Measurements from ENCODE around the gene CAMK2B. TPM values are rescaled to one million over a fixed set of nuclear protein-coding genes. Genes with fewer than 3 reads are reported as not detected.

The CAMK2B gene
- 0.26 and 0.54 TPM in 2 replicates for total RNA-seq

GRCh38 chr7:44325201-44325671, at the start of gene CAMK2B:
Gene CAMK2B (minus strand): TSS chr7:44325594. CDS start chr7:44325421, 173 bp downstream.

GRCh38 chr7:44200699-44201461, 124.5 kb downstream of the CAMK2B start, which contains the start of gene YKT6:
Gene YKT6 (plus strand): TSS chr7:44200978. CDS start chr7:44201136, 158 bp downstream.

GRCh38 chr7:44189286-44189992, 136.0 kb downstream of the CAMK2B start, which contains the start of gene GCK:
Gene GCK (minus strand): TSS chr7:44189439. CDS start chr7:44188953, 486 bp downstream.

Other genes starting within 250 kb of the CAMK2B start
- gene POLM, start 243.1 kb downstream of the CAMK2B start, total RNA-seq: 14.9 and 24.2 TPM in 2 replicates
- gene AEBP1, start 221.2 kb downstream of the CAMK2B start, total RNA-seq: 139 and 216 TPM in 2 replicates
- 65.5 and 73.4 TPM in 2 replicates for gene POLD2, start 202.0 kb downstream of the CAMK2B start, total RNA-seq
- gene MYL7, start 184.3 kb downstream of the CAMK2B start, total RNA-seq: not detected in 2 replicates
- gene GCK, start 136.2 kb downstream of the CAMK2B start, total RNA-seq: 0.22 and 0.52 TPM in 2 replicates
- 82.8 and 104 TPM in 2 replicates for gene YKT6, start 124.6 kb downstream of the CAMK2B start, total RNA-seq
- gene NUDCD3, start 165.1 kb upstream of the CAMK2B start, total RNA-seq: 42.1 and 51.2 TPM in 2 replicates
- under 0.01 TPM in 1 of 2 replicates, not detected in the other for gene NPC1L1, start 215.7 kb upstream of the CAMK2B start, total RNA-seq
- 39.1 and 41.4 TPM in 2 replicates for gene DDX56, start 248.3 kb upstream of the CAMK2B start, total RNA-seq

Measured in articular chondrocyte of knee joint (primary cell).